Measurements from ENCODE around the gene ANO4.
"Not testable (repeated sequence)": the region's sequence is repeated elsewhere in the genome, so short reads cannot be mapped to it uniquely, and the experiment has no call there.

Gene ANO4

DNA sequence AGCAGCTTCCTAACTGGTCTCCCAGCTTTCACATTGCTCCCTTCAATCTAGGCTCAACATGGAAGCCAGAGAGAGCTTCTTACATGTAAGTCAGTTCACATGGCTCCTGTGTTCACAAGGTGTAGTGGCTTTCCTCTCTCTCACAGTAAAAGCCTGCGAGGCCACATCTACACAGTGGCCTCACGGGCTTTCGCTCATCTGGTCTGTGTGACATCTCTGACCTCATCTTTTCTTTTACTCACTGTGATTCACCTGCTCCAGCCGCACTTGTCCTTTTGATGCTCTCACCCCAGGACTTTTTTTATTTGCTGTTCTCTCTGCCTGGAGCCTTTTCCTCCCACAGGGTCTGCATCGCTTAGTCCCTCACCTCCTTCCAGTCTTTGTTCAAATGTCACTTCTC lies 293.3 kb downstream of the ANO4 start:
- no peak for DNase-seq (ENCODE audit: low read depth)

GRCh38 chr12:101089271-101089670 lies 294.7 kb downstream of the ANO4 start:
- no peak for DNase-seq (ENCODE audit: low read depth)
- TF ChIP-seq, protein P1, sequence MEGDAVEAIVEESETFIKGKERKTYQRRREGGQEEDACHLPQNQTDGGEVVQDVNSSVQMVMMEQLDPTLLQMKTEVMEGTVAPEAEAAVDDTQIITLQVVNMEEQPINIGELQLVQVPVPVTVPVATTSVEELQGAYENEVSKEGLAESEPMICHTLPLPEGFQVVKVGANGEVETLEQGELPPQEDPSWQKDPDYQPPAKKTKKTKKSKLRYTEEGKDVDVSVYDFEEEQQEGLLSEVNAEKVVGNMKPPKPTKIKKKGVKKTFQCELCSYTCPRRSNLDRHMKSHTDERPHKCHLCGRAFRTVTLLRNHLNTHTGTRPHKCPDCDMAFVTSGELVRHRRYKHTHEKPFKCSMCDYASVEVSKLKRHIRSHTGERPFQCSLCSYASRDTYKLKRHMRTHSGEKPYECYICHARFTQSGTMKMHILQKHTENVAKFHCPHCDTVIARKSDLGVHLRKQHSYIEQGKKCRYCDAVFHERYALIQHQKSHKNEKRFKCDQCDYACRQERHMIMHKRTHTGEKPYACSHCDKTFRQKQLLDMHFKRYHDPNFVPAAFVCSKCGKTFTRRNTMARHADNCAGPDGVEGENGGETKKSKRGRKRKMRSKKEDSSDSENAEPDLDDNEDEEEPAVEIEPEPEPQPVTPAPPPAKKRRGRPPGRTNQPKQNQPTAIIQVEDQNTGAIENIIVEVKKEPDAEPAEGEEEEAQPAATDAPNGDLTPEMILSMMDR (conservative IDR thresholded peaks at IDR 0.05; ENCODE audit: low read length), result no peak
- no peak overlapping the region for H3K4me3 ChIP-seq (ENCODE audit: low read length)

More for the DNA sequence above, 293.3 kb downstream of the ANO4 start:
- TF ChIP-seq, protein P1 (conservative IDR thresholded peaks at IDR 0.05; ENCODE audit: low read length), result no peak
- no peak overlapping the region for H3K4me3 ChIP-seq (ENCODE audit: low read length)

- DNase-seq (ENCODE audit: low read depth); H3K4me3 ChIP-seq (ENCODE audit: low read length): not testable (repeated sequence)
Observed at GRCh38 chr12:101090222-101090621, 295.6 kb downstream of the ANO4 start.

DNA sequence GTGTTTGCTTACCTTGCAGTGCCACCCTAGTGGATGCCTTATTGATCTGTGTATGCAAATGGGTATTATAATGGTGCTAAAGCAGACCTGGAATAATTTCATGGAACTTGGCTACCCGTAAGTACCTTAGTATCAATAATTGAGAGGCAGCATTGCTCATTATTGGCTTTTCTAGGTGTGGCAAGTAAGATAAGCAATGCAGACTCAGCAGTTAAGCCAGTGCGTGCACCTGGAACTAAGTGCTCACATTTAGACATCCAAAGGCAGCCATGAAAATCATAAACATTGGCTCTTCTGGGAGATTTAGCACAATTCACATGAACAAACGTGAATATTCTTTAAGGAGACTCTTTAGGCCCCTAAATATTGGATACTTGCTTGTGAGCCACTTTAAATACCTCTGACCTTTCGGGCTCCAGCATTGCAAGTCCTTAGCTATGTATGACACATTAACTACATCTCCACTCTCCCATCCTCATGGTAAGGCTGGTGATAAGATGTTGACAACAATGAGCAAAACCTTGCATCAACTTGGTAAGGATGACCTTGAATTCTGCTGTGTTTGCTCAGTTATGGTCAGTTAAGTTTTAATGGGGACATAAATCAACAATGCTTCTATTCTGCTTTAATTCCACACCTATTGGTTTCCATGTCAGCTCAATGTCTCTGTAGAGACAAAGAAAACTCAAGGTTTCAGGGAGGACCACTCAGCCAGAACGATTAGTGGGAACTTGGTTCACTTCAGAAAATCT lies 303.4 kb downstream of the ANO4 start:
- no peak overlapping the region for H3K4me3 ChIP-seq (ENCODE audit: low read length)
- TF ChIP-seq, protein P1 (conservative IDR thresholded peaks at IDR 0.05; ENCODE audit: low read length), result no peak
- DNase-seq (ENCODE audit: low read depth), result no peak

DNA sequence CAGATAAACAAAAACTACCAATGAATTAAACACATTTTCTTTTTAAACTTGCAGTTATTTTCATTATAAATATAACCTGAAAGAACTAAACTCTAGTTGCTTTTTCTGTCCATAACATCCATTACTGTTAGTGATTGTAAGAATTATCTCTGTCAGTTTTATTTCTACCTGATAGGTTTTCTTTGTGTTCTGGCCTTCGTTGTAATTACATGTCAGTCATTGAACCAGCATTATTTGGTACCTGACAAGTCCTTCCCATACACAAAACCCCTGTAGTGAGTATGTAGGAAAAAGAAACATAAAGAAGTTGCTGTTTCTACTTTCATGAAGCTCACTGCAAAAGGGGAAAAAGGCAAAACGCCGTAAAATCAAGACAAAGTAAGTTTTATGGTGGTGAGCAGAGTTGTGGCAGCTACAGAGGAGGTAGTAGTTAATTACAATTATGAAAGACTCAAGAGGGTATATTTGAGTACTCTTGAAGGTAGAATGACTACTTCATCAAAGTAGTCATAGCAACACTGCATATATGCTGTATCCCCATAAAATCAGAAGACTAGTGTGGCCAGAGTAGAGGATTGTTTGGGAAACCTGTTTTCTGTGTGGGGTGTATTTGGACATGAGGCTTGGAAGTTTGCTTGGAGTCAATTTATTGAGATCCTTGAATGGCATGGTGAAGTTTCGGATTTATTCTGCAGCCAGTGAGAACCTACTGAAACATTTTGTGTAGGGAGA lies 312.6 kb downstream of the ANO4 start:
- no peak for DNase-seq (ENCODE audit: low read depth)
- no peak overlapping the region for H3K4me3 ChIP-seq (ENCODE audit: low read length)
- TF ChIP-seq, protein P1 (conservative IDR thresholded peaks at IDR 0.05; ENCODE audit: low read length), result no peak

GRCh38 chr12:101108130-101108529 lies 313.6 kb downstream of the ANO4 start:
- DNase-seq (ENCODE audit: low read depth), result no peak
- H3K4me3 ChIP-seq (ENCODE audit: low read length), result no peak overlapping the region
- TF ChIP-seq, protein P1 (conservative IDR thresholded peaks at IDR 0.05; ENCODE audit: low read length), result no peak

GRCh38 chr12:101110866-101111265 lies 316.3 kb downstream of the ANO4 start:
- TF ChIP-seq, protein P1 (conservative IDR thresholded peaks at IDR 0.05; ENCODE audit: low read length), result no peak
- DNase-seq (ENCODE audit: low read depth), result no peak
- H3K4me3 ChIP-seq (ENCODE audit: low read length), result no peak overlapping the region

All from AG10803 (cell line).